ENCODE data around the gene GPRC5A.

Gene GPRC5A

DNA sequence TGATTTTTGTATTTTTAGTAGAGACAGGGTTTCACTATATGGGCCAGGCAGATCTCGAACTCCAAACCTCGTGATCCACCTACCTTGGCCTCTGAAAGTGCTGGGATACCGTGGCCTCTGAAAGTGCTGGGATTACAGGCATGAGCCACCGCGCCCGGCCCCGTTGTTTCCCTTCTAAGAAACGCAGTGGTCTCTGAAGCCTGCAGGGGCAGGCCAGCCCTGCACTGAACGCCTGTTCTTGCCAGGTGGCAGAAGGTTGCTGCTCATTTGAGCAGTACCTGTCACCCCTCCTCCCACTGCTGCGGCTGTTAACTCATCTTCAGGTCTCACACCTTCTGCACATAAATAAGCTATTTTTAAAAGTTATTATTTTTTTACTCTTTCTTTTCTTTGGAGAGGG lies 24.3 kb downstream of the GPRC5A start:
- no peak for DNase-seq

DNA sequence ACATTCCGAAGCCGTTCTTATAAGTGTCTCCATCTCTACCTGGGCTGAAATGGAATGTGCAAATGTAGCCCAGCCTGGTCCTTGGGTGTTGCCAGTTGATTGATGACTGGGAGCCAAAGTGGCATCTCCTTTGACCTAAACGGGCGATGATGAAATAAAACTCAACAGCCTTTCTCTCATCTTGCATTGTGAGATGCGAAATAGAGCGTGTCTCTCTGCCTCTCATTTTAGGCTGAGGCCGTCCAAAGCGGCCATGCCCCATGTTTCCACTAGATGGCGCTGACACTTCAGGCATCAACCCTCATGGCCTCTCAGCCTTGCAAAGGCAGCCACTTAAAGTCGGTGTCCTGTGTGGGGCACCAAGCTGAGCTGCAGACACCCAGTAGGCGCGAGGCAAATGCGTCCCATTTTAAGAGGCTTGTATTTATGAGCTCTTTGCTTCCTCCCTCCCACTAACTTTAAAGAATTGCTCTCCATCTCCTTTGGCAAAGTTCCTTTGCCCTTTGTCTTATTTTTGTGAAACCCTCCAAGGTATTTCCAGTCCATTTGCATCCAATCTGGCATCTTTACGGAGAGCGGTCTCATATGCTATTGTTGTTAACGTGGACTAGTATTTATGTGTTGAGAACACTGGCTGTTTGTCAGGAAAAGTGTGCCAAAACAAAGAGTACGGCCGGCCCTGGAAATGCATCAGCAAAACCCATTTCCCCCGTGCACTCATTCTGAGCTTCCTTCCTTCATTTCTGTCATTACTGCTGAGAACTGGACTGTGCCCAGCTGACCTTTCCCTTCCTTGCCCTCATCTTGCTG lies 25.0 kb downstream of the GPRC5A start:
- DNase-seq, result peak; percentile 65

DNA sequence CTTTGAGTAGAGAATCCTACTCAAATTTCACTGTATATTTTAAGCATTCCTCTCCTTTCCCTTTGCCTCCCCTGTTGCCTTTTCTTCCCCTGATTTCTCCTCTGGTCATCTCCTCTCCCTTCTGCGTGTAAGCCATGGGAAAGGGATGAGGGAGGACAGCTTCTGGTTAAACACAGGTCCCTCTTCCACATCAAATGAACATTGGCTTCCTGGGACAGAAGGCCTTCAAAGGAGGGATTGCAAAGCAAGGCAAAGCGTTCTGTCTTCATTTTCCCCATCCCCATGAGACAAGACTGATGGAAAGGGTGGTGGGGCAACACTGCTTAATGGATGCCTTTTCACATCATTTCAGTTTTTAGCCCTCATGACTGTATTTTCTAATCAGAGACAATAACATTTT lies 26.2 kb downstream of the GPRC5A start:
- no peak for DNase-seq

DNA sequence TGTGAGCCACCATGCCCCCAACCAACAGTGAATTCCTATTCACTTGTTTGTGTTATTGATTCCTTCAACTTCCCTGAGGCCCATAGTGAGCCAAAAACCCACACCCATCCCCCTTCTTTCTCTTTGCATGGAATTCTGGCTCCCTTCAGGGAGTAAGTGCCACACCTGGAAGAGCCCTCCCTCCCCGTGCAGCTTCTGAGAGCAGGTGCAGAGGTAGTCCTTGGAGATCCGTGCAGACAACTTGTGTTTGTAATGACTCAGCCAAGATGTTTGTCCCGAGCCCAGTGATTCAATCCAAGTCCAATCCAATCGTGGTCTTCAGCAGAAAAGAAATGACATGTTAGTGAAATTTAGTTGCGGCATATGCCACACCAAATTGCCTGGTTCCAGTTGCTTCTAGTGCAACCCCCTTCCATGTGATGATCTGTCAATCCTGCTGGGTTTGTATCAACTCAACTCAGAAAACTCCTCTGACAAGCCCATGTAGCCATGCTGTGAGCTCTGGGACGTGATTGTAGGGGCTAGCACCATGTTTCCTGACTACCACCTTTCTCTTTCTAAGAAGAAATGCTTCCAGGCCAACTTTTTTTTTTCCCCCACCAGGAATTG lies 27.5 kb downstream of the GPRC5A start:
- no peak for DNase-seq

DNA sequence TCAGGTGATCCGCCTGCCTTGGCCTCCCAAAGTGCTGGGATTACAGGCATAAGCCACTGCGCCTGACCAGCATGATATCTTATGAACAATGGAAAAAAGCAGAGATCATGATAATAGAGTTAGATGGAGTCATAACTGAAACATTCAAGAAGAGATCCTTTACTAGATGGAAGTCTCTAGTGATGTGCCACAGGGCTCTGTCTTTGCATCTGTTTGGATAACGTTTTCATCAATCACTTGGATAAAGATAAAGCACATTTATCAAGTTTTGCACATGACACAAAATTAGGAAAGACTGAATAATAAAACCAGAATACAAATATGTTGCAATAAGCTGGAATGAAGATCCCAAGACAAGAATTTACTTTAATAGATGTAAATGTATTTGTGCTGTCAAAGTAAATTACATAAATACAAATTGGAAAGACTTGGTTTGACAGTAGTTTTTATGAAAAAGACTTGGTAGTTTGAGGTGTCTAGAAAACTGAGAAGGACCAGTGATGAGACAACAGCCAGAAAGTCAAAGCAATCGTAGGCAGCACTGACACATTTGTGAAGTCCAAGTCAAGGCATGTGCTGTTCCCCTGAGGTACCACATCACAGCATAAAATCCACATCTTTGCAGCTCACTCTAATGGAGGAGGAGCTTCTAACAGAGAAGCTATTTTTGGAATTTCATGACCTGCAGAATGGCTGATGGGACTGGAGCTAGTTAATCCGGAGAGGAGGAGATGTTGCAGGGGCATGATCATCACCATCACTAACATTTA lies 28.5 kb downstream of the GPRC5A start:
- no peak for DNase-seq

DNA sequence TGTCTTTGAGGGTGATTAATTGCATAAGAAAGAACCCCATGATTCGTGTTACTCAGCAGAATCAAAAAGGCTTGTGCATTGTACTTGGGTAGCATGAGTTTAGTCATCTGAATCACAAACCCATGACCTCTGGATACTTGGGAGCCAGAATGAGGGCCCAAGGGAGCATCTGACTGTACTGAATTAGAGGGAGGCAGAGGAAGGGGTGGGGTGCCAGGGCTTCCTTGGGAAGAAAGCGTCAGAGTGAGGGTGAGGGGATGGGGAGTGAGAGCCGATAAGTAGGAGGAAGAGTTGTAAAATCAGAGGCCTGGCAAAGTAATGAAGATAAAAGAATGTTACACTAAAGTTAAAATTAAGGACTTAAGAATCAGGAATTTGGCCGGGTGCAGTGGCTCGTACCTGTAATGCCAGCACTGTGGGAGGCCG lies 30.8 kb downstream of the GPRC5A start:
- no peak for DNase-seq

DNA sequence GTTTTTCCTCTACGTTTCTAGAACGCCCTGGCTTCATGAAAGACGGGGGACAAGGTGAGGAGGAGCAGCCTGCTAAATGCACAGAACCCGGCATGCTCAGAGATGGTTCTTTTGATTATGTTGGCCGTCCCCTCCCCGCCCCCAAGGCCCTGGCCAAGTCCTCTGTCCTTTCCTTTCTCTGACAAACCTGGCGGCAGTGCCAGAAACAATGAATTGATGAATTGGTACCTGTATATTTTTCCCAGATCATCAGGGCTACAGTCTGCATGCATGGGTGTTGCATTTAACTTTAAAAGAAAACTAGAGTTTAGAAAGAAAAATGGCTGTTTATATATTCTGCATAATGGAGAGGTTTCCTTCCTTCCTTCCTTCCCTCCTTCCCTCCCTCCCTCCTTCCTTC lies 31.6 kb downstream of the GPRC5A start:
- DNase-seq, result no peak

DNA sequence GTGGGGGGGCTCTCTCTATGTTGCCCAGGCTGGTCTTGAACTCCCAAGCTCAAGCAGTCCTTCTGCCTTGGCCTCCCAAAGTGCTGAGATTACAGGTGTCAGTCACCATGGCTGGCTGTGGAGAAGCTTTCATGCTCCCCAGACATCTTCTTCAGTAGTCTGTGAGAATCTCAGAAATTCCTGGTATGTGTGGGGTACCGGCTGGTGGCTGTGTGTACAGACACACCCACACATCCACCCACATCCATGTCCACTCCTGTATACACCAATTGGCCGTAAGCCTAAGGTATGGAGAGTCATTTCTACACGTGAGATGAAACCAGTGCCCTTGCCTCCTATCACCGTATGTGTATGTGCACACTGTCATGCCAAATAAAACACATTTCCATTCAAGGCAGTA lies 32.8 kb downstream of the GPRC5A start:
- DNase-seq, result no peak

DNA sequence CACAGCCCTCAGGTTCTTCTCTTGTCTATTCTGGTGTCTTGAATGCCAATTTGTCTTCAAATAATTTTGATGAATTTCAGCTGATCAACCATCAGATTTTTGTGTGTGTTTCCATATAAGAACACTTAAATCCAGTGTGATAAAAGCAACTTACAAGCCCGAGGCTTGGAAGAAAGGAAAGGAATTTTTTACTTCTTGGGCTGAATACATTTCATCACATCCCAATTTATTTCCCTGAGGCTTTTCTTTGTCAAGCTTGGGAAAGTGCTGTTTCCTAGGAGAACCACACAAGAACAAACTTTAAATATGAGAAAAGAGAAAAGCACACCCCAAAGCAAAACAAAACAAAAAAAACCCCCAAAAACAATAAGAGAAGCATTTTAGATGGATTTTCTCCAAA lies 34.0 kb downstream of the GPRC5A start:
- DNase-seq, result no peak

DNA sequence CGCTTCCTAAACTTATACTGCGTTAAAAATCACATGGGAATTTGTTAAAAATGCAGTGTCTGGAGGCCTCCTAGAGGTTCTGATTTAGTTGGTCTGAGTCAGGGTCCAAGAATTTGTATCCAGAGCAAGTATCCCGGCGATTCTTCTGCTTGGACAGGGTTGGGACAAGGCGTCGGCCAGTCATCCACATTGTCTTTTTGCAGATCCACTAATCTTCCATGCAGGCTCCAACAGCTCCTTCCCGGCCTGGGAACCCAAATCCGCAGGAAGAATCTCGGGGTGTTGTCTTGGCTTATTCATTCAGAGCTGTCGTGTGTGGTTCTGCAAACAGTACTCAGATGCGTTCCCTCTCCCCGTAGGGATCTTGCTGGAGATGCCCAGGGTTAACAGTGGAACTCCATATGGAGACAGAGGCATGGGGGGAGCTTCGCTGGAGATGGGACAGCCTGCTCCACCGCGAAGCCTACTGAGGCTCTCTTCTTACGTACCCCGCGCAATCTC lies 35.3 kb downstream of the GPRC5A start:
- no peak for DNase-seq

DNA sequence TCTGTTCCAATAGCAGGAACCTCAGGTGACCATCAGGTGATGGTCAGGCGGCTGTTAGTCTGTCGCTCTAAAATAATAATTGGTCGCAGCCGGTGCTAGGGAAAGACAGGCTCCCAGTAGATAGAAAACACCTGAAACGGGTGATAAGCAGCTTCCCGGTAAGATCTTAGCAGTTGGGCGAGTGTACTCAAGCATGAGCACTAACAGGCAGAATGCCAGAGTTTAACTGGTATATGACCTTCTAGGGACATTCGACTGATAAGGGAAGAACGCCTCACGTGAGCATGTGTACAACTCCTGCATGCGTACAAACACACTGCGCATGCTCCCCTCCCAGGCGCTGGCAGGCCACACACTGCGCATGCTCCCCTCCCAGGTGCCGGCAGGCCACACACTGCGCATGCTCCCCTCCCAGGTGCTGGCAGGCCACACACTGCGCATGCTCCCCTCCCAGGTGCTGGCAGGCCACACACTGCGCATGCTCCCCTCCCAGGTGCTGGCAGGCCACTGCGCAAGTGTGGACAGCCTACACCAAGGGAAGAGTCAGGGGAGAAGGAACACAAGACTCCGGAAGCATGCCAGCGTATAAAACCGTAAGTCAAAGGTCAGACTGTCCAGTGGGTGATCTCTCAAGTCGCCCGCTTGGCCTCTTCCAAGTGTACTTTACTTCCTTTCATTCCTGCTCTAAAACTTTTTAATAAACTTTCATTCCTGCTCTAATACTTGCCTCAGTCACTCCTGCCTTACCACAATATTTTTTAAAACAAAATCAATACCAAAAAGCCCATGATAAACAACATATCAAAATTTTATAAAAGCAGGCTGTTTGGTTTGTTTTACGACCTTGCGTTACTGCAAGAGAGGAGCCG lies 36.1 kb downstream of the GPRC5A start:
- DNase-seq, result peak; percentile 72

DNA sequence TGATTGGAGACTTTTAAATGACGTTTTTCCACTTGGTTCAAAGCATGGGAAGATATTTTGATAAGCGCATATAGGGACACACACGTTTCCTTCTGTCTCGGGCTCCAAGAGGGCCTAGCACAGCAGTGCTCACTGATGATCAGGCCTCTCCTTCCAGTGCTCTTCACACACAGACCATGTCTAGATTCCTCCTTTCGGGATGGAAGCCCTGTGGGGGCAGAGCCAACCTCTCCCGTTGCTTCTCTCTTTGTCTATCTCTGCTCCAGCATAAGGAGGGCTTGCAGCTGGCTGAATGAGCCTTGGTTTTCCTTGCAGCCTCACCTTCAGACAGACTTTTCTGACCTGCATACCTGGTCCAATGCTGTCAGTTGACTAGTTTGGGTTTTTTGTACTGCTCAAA lies 38.3 kb downstream of the GPRC5A start:
- DNase-seq, result no peak

DNA sequence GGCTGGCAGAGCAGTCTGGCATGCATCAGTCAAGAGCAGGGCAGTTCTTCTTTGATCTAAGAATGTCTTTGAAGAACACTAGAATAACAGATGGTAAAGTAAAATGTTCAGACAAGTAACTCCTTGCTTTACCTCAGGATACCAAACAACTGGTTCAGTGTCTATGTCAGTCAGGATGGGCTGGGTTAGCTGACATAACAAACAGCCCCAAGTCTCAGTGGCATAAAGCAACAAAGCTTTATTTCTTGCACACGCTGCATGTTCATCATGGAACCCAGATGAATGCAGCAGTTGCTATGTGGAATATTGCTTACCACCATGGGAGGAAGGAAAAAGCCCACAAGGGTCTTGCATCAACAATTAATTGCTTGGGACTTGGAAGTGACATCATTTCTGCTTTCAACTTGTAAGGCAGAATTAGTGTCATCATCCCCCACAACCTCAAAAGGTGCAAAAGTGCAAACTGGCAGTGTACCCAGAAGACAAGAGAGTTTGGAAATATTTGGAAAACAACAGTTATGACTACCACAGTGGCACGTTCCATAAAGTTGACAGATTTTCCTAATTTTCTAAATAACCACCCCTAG lies 39.4 kb downstream of the GPRC5A start:
- no peak for DNase-seq

DNA sequence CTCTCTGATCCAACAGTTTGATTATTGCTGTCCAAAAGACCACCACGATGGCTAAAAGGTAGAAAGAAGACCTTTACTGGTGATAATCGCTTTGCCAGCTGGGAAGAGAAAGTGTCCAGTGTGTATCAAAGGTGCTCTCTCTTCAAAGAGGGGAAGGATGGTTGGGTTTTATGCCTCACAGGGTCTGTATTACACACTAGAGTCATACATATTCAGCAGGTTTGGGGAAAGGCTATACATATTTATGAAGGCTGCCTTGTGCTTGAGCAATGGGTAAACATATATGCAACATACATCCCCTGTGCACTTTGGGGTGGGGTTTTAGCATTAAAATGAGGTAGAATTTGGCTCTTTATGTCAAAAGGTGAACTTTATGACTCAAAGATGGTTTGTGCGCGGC lies 42.4 kb downstream of the GPRC5A start:
- DNase-seq, result no peak

DNA sequence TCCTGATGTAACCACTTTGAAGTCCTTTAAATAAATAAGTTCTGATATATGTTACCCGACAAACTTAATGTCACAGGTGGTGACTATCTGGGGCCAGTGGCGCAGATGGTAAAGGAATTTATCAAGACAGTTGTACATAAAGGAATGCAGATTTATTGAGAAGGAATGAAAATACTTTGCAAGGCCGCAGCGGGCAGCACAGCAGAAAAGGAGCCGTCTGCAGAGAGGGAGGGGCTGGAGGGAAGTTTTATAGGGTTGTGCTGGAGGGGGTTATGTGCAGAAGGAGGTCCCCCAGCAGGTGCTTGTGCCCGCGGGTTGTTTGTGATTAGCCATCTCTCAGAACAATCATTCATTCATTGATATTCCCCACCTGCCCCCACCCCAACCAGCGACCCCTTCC lies 43.2 kb downstream of the GPRC5A start:
- no peak for DNase-seq

DNA sequence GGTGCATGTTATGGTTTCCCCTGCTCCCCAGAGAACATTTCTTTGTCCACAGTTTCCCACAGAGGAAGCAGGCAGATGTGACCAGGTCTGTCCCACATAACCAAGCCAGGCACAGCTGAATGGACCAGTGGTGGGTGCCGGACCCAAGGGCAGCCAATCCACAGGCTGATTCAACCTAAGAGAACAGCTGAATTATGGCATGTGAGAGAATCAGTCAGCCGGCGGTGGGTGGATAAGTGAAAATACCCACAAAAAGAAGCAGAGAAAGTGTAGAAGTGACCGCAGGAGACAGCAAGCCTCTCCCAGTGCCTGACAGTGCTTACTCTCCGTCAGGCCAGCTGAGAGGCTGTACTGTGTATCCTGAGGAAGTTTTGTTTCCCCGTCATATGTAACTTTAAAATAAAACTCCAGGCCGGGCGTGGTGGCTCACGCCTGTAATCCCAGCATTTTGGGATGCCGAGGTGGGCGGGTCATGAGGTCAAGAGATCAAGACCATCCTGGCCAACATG lies 45.7 kb downstream of the GPRC5A start:
- no peak for DNase-seq

DNA sequence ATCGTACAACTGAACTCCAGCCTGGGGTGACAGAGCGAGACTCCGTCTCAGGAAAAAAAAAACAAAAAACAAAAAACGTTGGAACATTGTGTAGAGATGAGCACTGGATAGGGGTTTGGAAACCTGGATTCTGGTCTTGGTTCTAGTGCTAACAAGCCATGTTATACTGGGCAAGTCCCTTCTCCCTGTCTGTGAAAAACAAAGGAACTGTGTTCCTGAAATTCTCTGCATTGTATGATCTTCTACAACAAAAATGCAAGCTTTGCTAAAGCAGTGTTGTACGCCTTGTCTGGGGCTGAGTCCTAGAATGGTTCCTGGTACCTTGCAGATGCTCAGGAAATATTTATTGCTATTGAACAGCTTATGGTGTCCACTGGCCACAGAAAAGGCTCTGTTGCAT lies 47.2 kb downstream of the GPRC5A start:
- DNase-seq, result no peak

DNA sequence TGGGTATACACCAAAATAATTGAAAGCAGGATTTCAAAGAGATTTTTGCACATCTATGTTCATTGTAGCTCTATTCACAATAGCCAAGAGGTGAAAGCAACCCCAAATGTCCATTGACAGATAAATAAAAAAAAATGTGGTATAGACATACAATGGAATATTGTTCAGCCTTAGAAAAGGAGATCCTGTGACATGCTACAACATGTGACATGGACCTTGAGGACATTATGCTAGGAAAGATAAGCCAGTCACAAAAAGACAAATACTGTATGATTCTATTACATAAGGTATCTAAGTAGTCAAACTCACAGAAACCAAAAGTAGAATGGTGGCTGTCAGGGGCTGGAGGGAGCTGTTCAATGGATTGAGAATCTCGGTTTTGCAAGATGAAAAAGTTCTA lies 48.5 kb downstream of the GPRC5A start:
- no peak for DNase-seq

DNA sequence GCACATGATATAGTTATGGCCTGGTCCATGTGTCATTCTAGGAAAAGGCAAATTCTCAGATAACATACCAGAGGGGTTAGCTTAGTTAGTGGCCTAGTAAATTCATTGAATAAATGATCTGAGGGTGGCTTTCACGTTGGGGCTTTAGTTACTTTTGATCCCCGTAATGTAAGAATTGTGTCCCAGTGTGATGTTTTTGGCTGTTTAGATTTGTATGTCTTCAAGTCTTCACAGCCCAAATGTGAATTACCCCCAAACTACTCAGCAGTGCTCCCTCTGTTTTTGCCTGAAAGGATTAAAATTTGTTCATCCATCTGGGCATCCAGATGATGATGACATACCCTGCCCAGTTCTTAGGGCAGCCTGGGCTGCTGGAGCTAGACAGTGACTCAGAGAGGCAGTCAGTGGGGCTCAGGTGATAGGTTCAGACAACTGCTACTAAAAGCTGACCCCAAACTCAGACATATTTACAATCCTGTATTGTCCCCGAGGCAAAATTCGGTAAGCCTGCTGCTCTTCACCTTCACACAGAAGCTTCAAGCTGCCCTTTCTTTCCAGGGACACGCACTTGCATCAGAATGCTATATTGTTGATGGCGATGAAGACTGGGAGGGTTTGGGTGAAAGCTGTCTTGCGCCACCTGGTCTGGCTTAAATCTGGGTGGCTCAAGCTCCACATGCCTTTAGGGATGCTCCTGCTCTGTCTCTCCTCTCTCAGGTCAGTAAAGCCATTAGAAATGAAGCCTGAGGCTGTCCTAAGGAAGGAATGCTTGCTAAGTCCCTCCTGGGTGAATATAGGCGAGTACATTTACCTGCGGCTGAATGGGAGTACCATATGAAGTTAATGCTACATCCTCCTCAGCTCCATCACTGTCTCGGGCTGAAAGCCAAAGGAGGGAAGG lies 50.3 kb downstream of the GPRC5A start:
- DNase-seq, result no peak

DNA sequence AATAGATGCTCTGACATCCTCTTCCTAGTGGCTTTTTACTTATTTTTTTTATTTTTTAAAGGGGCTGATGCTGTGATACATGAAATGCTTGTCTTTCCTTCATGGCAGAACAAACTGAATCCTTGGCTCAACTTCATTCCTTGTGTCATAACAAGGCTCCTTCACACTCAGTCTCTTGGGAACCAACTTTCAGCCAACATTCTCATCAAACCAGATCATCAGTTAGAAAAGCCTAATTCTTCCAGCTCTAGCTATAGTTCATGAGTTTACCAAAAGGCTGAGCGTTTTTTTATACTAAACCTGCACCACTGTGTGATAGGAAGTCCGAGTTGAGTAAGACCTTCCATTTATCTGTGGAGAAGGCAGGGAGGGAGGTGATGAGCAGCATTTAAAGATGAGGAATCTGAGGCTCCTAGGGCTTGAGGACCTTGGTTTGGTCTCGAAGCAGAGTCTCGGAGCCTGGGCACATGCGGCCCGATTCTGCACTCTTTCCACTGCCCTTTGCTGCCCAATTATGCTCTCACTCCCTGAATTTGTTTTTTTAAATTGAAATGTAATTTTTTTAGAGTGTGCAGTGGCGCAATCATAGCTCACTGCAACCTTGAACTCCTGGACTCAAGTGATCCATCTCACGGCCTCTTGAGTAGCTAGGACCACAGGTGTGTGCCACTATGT lies 52.4 kb downstream of the GPRC5A start:
- no peak for DNase-seq

DNA sequence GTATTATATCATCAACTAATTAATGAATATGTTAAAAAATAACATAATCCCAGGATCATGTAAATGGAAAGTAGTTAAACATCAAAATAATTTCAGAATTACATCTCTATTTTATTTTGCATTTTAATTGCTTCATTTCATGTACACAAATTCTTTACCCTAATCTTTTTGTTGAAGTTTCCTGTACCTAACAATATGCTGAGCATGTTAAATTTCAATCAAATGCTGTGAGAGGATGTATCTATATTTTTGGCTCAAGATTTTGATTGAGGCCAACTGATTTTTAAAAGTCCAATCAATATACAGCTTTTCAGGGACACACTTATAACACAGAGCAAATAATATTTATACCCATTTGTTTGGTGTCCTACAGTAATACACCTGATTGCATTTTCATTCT lies 54.2 kb downstream of the GPRC5A start:
- no peak for DNase-seq

Measured in NCI-H774 (cell line).